ENCODE data around the gene BRPF3.

GRCh38 chr6:36171573-36171972 is 25.0 kb upstream of the BRPF3 start:
- no peak for TF ChIP-seq ZNF3 (CRISPR knock-in tag; IDR thresholded peaks at IDR 0.05)
- no peak for TF ChIP-seq CTCF (IDR thresholded peaks at IDR 0.05 in 2 of 3, conservative IDR thresholded peaks at IDR 0.05 in 1 of 3; ENCODE audit: insufficient read depth in 2 of 3, low read depth in 1 of 3, low read length in 3 of 3)
- no peak for TF ChIP-seq SUPT5H (IDR thresholded peaks at IDR 0.05)
- TF ChIP-seq MEIS2 (IDR thresholded peaks at IDR 0.05; ENCODE audit: partially characterized antibody), result no peak
- no peak for TF ChIP-seq SMAD1 (IDR thresholded peaks at IDR 0.05; ENCODE audit: low read depth, low read length, partially characterized antibody)
- TF ChIP-seq PHF8 (IDR thresholded peaks at IDR 0.05; ENCODE audit: borderline replicate concordance, low read length), result no peak
- TF ChIP-seq MTA3 (IDR thresholded peaks at IDR 0.05; ENCODE audit: borderline replicate concordance), result no peak
- no peak for TF ChIP-seq TEAD4 (IDR thresholded peaks at IDR 0.05; ENCODE audit: low read length)
- no peak for TF ChIP-seq TEAD4 (CRISPR knock-in tag; IDR thresholded peaks at IDR 0.05; ENCODE audit: borderline replicate concordance)
- TF ChIP-seq ATF7 (IDR thresholded peaks at IDR 0.05), result no peak
- TF ChIP-seq POLR2A (conservative IDR thresholded peaks at IDR 0.05), result no peak
